GM18909 (cell line): Measurements from ENCODE around the gene PPP2CA.
"Not testable (repeated sequence)": the region's sequence is repeated elsewhere in the genome, so short reads cannot be mapped to it uniquely, and the experiment has no call there.

ENCODE experiments used
- ATAC-seq: cut with Tn5 transposase; IDR thresholded peaks from one replicate; pipeline ENCODE4 v1.9.1; 2021; ENCODE audit warnings: mild to moderate bottlenecking; ENCODE audit not compliant: unreplicated experiment, poor library complexity

PPP2CA gene

DNA sequence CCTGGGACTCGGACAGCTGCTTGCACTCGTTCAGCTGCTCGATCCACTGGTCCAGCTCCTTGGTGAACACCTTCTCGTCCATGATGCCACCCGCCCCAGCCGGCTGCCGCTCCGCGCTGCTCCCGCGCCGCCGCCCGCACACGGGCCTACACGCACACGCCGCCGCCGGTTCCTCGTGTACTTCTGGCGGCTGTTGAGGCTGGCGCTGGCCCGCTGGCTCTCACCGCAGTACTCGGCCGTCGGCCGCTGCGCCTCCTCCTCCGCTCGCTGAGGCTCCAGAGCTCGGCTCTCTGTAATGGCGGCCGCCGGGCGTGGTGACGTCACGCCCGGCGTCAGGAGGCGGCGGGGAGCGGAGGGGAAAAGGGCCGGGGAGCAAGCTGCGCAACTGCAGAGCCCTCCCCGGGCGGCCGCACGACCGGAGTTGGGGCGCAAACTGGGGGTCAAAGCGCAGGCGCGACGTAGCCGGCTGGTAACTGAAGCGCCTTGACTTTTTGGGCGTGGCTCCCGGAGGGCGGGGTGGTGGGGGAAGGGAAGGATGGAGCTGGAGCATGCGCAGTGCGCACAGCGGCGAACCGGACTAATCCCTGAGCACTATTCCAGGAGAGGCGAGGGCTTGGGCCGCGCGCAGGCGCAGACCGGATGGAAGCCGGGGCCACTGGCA, at the start of gene PPP2CA:
Gene PPP2CA (minus strand): TSS at position 294 of the 661 bp plus-strand sequence. CDS start 212 bp downstream, at position 82.
- peak; percentile 83 for ATAC-seq

DNA sequence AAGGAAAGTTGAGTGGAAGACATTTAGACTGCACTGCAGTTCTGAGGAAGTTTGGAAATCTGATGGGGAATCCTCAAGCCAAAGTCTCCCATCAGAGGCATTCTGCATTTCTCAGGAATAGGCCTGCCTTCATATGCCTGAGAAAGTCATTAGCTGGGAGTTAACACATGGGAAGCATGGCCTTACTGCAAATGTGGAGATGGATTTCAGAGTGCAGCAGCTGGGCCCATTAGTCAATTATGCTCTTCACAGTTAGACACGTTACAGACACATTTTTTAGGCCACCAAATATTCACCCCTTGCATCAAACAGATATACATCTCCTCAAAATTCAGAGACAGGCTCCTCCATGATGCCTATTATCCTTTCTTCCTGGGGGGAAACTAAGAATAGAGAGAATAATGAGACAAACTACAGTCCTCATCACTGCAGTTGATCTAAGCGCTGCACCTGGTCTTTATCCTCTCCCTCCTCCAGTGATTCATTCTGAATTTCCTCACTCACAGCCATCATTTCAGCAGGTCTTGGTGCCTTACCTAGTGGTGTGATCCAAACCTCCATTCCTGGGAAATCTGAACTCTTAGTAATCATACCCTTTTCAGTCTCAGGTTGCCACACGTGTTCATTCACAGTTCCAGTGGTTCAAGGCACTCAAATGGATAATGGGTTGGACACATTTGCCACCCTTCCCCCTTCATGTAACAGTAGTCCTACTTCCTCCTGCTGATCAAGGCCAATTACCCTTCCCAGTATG, 47.9 kb upstream of the PPP2CA start:
- no peak for ATAC-seq

DNA sequence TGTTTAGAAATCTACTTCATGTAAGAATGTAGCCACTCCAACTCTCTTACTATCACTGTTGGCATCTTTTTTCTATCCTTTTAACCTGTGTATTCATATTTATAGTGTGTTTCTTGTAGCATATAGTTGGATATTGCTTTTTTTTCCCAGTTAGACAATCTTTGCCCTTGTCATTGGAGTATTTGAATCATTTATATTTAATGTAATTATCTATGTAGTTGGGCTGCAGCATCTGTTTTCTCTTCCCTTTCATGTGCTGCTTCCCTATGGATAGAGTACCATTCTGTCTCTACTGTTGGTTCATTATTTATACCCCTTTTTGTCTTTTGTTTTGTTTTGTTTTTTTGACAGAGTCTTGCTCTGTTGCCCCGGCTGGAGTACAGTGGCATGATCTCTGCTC, 45.2 kb upstream of the PPP2CA start:
- ATAC-seq, result no peak

GRCh38 chr5:134268919-134269318, 43.0 kb upstream of the PPP2CA start:
- ATAC-seq, result no peak

DNA sequence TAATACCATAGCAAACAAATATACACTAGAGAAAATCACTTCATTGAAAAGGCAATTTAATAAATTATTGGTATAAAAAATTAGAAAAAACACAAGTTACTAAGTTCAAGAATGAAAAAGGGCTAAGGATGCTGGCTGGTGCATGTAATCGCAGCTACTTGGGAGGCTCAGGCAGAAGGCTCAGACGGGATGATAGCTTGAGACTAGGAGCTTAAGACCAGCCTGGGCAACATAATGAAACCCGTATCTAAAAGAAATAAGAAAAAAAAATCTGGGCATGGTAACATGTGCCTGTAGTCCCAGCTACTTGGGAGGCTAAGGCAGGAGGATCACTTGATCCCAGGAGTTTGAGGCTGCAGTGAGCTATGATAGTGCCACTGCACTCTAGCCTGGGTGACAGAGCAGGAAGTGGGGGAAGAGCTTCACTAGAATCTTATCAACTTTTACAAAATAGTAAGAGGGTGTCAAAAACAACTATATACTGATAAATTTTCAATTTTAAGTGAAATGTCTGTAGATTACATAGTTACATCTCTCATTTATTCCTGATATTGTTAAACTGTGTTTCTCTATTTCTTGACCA, 42.2 kb upstream of the PPP2CA start:
- ATAC-seq, result no peak

GRCh38 chr5:134267366-134268018, 41.6 kb upstream of the PPP2CA start:
- ATAC-seq, result no peak

GRCh38 chr5:134263801-134264200, 37.9 kb upstream of the PPP2CA start:
- ATAC-seq, result no peak

DNA sequence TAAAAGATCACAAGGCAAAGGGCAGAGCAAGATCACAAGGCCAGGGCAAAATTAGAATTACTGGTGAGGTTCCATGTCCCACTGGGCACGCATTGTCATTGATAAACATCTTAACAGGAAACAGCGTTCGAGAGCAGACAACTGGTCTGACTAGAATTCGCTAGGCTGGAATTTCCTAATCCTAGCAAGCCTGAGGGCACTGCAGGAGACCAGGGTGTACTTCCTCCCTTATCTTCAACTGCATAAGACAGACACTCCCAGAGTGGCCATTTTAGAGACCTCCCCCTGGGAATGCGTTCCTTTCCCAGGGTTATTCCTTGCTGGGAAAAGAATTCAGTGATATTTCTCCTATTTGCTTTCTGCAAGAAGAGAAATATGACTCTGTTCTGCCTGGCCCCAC, 36.8 kb upstream of the PPP2CA start:
- ATAC-seq, result not testable (repeated sequence)

DNA sequence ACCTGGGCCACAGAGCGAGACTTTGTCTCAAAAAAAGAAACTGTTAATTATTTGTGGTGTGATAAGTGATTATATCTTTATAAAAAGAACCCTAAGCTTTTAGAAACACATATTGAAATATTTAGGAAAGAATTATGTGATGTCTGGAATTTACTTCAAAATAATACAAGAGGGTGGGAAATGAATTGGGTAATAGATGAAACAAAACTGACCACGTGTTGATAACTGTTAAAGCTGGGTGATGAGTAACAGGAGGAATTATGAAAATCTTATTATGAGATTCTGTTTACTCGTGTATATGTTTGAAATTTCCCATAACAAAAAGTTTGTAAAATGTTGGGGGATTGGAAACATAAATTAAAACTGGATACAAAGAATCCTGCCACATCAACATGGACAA, 33.0 kb upstream of the PPP2CA start:
- no peak for ATAC-seq

DNA sequence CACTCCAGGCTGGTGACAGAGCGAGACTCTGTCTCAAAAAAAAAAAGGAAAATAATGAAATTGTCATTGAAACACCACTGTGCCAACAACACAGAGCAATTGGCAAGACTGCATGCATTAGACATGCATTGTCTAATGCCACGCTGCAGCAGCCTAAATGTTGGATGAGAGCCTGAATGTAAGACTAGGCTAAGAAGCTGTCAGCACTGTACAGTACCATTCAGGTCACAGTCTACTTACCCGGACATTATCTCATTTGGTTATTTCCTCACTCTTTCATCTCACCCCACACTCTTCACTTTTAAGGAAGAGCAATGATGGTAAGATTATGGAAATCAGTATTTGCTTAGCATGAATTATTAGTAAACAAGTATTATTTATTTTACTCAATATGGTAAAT, 31.3 kb upstream of the PPP2CA start:
- ATAC-seq, result no peak

GRCh38 chr5:134255418-134256150, 29.7 kb upstream of the PPP2CA start:
- no peak for ATAC-seq

DNA sequence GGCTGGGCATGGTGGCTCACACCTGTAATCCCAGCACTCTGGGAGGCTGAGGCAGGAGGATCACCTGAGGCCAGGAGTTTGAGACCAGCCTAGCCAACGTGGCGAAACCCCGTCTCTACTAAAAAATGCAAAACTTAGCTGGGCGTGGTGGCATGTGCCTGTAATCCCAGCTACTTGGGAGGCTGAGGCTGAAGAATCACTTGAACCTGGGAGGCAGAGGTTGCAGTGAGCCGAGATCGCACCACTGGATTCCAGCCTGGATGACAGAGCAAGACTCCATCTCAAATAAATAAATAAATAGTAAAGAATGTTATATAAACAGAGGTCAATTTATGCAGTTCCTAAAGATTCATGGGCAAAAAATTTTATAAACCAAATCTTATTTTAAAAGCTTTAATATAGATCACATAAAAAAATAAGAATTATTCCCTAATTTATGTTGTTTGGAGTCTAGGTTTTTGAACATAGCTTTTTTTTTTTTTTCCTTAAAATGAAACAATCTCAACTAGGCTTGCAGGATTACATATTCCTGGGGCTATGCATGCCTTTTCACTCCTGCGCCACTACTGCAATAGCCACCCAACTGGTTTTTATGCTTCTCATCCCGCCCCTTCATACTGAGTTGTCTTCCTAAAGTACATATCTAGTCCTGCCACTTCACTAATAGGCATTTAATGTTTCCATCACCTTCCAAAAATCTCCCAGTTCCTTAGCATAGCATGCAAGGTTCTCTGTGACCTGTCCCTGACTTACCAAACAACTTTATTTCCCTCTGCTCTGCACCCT, 27.7 kb upstream of the PPP2CA start:
- ATAC-seq, result not testable (repeated sequence)

DNA sequence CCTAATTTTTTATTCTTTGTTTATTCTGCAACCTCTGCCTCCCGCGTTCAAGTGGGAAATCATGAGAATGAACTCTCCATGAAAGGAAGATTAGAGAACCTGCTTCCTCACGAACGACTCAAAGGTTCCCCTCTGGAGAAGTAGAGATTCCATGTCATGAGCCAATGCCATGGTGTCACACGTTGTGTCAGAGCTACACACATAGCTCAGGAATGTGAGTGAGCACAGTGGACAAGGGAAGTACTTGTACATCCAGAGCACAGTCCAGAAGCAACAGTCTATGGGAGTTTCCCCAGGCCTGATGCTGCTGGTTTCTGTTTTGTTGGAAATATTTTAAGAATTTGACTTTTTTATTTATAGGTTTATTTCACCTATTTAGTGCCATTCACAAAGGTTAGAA, 26.8 kb upstream of the PPP2CA start:
- no peak for ATAC-seq

DNA sequence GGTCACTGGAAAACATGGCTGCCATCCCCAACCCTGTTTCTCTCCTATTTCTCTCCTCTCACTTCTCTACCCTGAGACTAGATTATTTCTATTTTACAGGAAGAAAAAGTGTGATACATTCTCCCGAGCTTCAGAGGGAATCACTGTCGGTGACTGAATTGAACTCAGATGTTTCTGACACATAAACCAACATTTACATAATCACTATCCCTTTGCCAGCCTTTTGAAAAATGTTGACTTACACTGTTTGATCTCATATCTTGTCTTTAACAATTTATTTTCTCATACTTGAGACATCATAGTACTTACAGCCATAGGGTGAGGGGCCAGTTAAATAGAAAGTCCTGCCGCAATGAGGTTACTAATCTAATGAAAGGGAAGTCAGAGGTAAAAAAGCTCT, 25.1 kb upstream of the PPP2CA start:
- ATAC-seq, result no peak

GRCh38 chr5:134249469-134250379, 23.9 kb upstream of the PPP2CA start:
- no peak for ATAC-seq

- no peak for ATAC-seq
These were observed 22.4 kb upstream of the PPP2CA start for GRCh38 chr5:134248256-134248655.

DNA sequence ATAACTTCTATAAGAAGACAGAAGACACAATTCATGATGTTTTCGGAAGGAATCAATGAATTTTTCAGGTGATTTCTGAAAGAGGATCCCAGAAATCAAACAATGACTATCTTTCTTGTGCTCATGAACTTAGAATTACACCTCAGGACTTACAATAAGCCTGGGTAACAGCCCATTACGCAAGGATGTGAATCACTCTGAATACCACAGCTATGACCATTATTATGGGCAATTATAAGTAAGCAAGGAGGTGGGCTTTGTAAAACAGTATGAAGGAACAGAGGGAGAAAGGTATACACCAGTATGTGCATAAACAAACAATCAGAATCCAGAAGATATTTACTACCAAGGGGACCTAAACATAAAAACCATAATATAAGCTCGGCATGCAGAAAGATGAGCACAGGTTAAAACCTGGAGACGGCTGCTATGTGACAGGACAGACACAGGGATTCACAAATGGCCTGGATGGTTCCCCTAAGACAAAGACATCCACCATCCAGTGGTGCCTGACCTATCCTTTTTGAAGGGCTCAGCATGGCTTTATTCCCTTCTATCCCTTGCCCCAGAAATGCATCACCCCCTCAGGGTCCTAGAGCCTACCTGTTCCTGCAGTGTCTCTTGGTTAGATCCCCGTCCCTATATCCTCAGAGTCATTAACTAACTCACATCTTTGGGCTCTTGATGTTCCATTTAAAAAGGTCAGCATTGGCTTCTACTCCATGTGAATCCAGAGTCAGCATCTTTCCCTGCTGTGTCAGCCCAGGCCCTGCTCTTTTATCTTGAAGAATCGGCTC, 21.8 kb upstream of the PPP2CA start:
- no peak for ATAC-seq
